CD8-positive, alpha-beta memory T cell (primary cell): ENCODE measurements around the gene TSPAN1. TPM values are rescaled to one million over a fixed set of nuclear protein-coding genes. Genes with fewer than 3 reads are reported as not detected.

ENCODE experiments used
- CTCF ChIA-PET: fragments of 350-600 bp; sonication (Branson Sonifier 250); formaldehyde crosslinking; loops from one replicate; lab custom pipeline; 2021; ENCODE audit warnings: antibody characterized with exemption; lab: Charles Lee
- POLR2A ChIA-PET: fragments of 350-600 bp; sonication (Branson Sonifier 250); formaldehyde crosslinking; loops from one replicate; lab custom pipeline; 2021; ENCODE audit warnings: antibody characterized with exemption; lab: Charles Lee
- DNase-seq, 5 donors: peaks; one replicate each; pipeline versions ENCODE4 v3.0.0 to v3.0.0-alpha.2; 2020 to 2022; ENCODE audit warnings: mixed read lengths in 1 of 5
- H3K27ac ChIP-seq: one replicate; pipeline ENCODE4 v1.7.0; 2013; ENCODE audit warnings: low read depth, mild to moderate bottlenecking, low read length, moderate library complexity
- H3K27me3 ChIP-seq: 2 replicates; pipeline ENCODE4 v1.7.0; 2013; ENCODE audit warnings: low read length, mild to moderate bottlenecking; ENCODE audit not compliant: insufficient read depth, poor library complexity, severe bottlenecking
- H3K36me3 ChIP-seq: 2 replicates; pipeline ENCODE4 v1.7.0; 2013; ENCODE audit warnings: mild to moderate bottlenecking, low read length, moderate library complexity; ENCODE audit not compliant: insufficient read depth
- H3K4me1 ChIP-seq: 2 replicates; pipeline ENCODE4 v1.7.0; 2013; ENCODE audit warnings: mild to moderate bottlenecking, low read length, moderate library complexity; ENCODE audit not compliant: insufficient read depth
- H3K4me3 ChIP-seq: 2 replicates; pipeline ENCODE4 v1.7.0; 2013; ENCODE audit warnings: mild to moderate bottlenecking, low read length
- H3K9me3 ChIP-seq: 2 replicates; pipeline ENCODE4 v1.7.0; 2013; ENCODE audit warnings: mild to moderate bottlenecking, low read length
- H3K27ac Mint-ChIP-seq, 8 donors: one replicate each; pipeline ENCODE4 v1.8.0; 2020 to 2021; ENCODE audit warnings: mixed read lengths in 8 of 8, mild to moderate bottlenecking in 6 of 8, inconsistent platforms in 3 of 8, moderate library complexity in 3 of 8
- H3K27me3 Mint-ChIP-seq, 2 donors: one replicate each; pipeline ENCODE4 v1.8.0; 2020 to 2021; ENCODE audit warnings: mixed read lengths in 2 of 2, mild to moderate bottlenecking in 1 of 2, moderate library complexity in 1 of 2
- H3K36me3 Mint-ChIP-seq, 3 donors: one replicate each; pipeline ENCODE4 v1.8.0; 2020 to 2021; ENCODE audit warnings: mixed read lengths in 3 of 3, inconsistent platforms in 1 of 3, mild to moderate bottlenecking in 1 of 3
- H3K4me1 Mint-ChIP-seq, 3 donors: one replicate each; pipeline ENCODE4 v1.8.0; 2020 to 2021; ENCODE audit warnings: mixed read lengths in 3 of 3, inconsistent platforms in 1 of 3, mild to moderate bottlenecking in 1 of 3
- H3K4me3 Mint-ChIP-seq, 7 donors: one replicate each; pipeline ENCODE4 v1.8.0; 2020 to 2021; ENCODE audit warnings: mixed read lengths in 7 of 7, mild to moderate bottlenecking in 6 of 7, moderate library complexity in 4 of 7, inconsistent platforms in 2 of 7
- H3K9me3 Mint-ChIP-seq, 5 donors: one replicate each; pipeline ENCODE4 v1.8.0; 2020 to 2022; ENCODE audit warnings: mixed read lengths in 5 of 5, mild to moderate bottlenecking in 3 of 5, moderate library complexity in 2 of 5, inconsistent platforms in 1 of 5
- polyA plus RNA-seq: library from polyadenylated mRNA; unstranded; fragments of 300-500 nt; fragmentation: Illumina TruSeq; gene quantifications from one replicate; pipeline ENCODE4 v1.2.3, GENCODE V29; 2021
- total RNA-seq, 2 experiments: library from RNA; stranded (reverse); gene quantifications; one replicate each; pipeline ENCODE4 v1.2.3, GENCODE V29; 2021

Gene TSPAN1, protein sequence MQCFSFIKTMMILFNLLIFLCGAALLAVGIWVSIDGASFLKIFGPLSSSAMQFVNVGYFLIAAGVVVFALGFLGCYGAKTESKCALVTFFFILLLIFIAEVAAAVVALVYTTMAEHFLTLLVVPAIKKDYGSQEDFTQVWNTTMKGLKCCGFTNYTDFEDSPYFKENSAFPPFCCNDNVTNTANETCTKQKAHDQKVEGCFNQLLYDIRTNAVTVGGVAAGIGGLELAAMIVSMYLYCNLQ
- total RNA-seq (not detected), polyA plus RNA-seq (not detected)

DNA sequence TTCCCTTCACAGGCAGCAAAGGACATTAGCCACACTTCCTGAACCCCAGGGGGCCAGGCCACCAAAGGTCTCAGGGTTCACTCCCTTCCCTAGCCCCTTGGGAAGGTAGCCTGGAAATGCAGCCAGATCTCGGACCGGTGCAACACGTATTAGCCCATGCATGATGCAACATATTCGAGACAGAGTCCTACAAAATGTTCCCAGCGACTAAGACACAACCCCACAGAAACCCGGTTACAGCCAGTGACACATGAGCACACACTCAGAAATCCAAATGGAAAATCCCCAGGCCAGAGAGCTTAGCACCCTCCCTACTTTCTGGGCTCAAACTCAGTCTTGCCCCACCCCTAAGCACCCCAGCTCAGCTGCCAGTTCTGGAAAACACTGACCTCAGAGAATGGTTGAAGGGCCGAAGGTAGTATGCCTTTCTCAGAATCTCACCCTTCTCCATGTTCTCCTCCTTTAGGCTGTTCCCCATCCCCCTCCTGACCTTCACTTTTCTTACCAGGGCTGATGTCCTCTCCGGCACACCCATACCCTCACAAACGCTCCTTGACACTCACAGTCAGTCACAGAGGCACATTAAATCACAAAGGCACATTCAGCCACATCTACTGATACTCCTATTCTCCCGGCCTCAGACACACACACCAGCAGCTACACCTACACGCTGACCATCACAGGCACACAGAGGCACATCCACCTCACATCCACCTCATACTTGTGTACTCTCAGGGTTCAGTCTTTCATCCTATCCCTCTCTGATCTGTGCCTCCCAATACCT is at the start of gene TSPAN1:
Gene TSPAN1, plus strand, starts transcription at position 640 of the 784 bp plus-strand sequence. CDS start 6,021 bp downstream, outside the sequence.
- Mint-ChIP-seq H3K36me3 (no peaks in the 10 kb centered on the region), H3K27ac (no peak within 1 kb of the TSS), H3K4me3 (no peak within 1 kb of the TSS), H3K27me3 (peaks cover 6 to 12% of the 10 kb centered on the region in 2 donors), H3K4me1 (no peaks in the 10 kb centered on the region), H3K9me3 (no peaks in the 10 kb centered on the region)
- no peak for DNase-seq
- no peaks in the 10 kb centered on the region for H3K27me3 ChIP-seq
- no peaks in the 10 kb centered on the region for H3K9me3 ChIP-seq
- ChIA-PET CTCF (interaction anchor here (1.4 to 2.4 kb wide), 2 partner anchors 137 to 141 kb away, joined by 3 to 7 read pairs; no protein-coding TSS in a partner anchor), POLR2A (no interaction called here)
- H3K36me3 ChIP-seq: no peaks in the 10 kb centered on the region
- H3K27ac ChIP-seq: no peak within 1 kb of the TSS
- H3K4me3 ChIP-seq: no peak within 1 kb of the TSS
- H3K4me1 ChIP-seq: no peaks in the 10 kb centered on the region

DNA sequence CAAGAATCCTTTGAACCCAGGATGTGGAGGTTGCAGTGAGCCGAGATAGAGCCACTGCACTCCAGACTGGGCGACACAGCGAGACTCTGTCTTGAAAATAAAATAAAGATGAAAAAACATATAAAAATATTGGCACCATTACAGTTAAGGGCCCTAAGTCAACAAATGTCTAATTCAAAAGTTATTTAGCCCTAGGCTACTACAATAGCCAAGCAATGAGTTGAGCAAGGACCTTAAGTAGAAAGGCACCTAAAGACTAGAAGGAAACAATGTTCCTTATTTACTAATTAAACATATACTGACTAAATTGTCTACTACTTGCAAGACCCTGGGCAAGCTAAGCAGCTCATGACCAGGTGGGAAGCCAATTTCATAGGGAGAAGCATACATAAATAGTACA is 46.5 kb upstream of the TSPAN1 start:
- ChIA-PET POLR2A (no interaction called here), CTCF (interaction anchor here (1.8 kb wide), 1 partner anchor 10 kb away, joined by 4 read pairs; no protein-coding TSS in a partner anchor)
- Histone ChIP-seq H3K27me3 (peaks cover 25% of the 10 kb centered on the region), H3K36me3 (no peaks in the 10 kb centered on the region), H3K4me3 (no peak overlapping the region), H3K9me3 (no peaks in the 10 kb centered on the region), H3K27ac (no peak overlapping the region), H3K4me1 (peaks cover 12% of the 10 kb centered on the region)
- no peak overlapping the region for H3K4me3 Mint-ChIP-seq
- H3K27me3 Mint-ChIP-seq: peaks cover 19 to 44% of the 10 kb centered on the region in 2 donors
- H3K27ac Mint-ChIP-seq: no peak overlapping the region
- no peaks in the 10 kb centered on the region for H3K9me3 Mint-ChIP-seq
- H3K36me3 Mint-ChIP-seq: peaks cover 0 to 11% (median 2%) of the 10 kb centered on the region in 3 donors
- DNase-seq: no peak
- H3K4me1 Mint-ChIP-seq: peaks cover 21 to 32% (median 28%) of the 10 kb centered on the region in 3 donors

DNA sequence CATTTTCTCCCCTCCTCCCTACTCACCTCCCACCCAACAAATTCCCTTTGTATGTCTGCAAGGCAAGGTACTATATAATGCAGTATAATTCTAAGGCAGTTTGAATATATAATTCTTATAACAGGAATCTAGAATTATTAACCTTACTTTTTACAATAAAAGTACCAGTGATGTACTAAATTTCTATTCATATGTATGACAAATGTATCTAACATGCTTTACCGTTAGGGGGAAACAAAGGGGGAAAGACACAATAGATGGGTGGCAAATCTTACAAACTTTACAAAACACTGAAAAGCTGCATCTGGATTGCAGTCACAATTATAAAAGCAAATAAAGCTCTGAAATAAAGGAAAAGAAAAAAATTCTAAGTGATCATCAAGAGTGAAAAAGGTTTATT is 44.8 kb upstream of the TSPAN1 start:
- Mint-ChIP-seq H3K4me3 (peak overlapping the region in 3 of 7 donors; percentile 25 to 49 (median 45)), H3K9me3 (no peaks in the 10 kb centered on the region), H3K27ac (no peak overlapping the region), H3K36me3 (peaks cover 0 to 11% (median 2%) of the 10 kb centered on the region in 3 donors), H3K27me3 (peaks cover 19 to 40% of the 10 kb centered on the region in 2 donors), H3K4me1 (peaks cover 27 to 40% (median 35%) of the 10 kb centered on the region in 3 donors)
- Histone ChIP-seq H3K9me3 (no peaks in the 10 kb centered on the region), H3K27ac (no peak overlapping the region), H3K27me3 (peaks cover 25% of the 10 kb centered on the region), H3K36me3 (no peaks in the 10 kb centered on the region), H3K4me1 (peaks cover 17% of the 10 kb centered on the region), H3K4me3 (no peak overlapping the region)
- no peak for DNase-seq
- POLR2A ChIA-PET: interaction anchor here (0.6 kb wide), 1 partner anchor 50 kb away, joined by 3 read pairs; no protein-coding TSS in a partner anchor
- CTCF ChIA-PET: interaction anchor here (1.3 to 1.7 kb wide), 2 partner anchors 22 to 94 kb away, joined by 3 read pairs; no protein-coding TSS in a partner anchor

DNA sequence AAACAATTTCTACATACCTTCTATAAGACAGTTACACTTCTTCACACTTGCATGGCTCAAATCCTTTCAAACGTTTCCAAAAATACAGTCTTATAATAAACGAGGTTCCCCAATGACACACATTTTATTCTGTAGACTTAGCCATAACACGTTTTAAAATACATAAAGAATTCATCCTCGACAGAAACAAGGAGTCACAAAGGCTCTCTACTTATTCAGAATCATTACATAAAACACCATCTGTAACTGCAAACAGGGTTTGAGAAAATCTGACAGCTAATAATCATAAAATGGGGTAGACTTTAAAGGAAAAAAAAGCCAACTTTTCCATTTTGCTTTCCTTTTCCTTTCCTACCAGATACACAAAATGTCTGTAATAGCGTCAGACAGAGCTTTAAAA is 44.3 kb upstream of the TSPAN1 start:
- H3K4me3 Mint-ChIP-seq: peak overlapping the region in 1 of 7 donors; percentile 49
- no peaks in the 10 kb centered on the region for H3K9me3 Mint-ChIP-seq
- no peak overlapping the region for H3K27ac Mint-ChIP-seq
- no peaks in the 10 kb centered on the region for H3K9me3 ChIP-seq
- peaks cover 17% of the 10 kb centered on the region for H3K4me1 ChIP-seq
- H3K36me3 ChIP-seq: no peaks in the 10 kb centered on the region
- H3K27me3 ChIP-seq: peaks cover 25% of the 10 kb centered on the region
- ChIA-PET POLR2A (interaction anchor here (0.6 kb wide), 1 partner anchor 50 kb away, joined by 3 read pairs; no protein-coding TSS in a partner anchor), CTCF (interaction anchor here (1.3 to 1.7 kb wide), 2 partner anchors 21 to 93 kb away, joined by 3 read pairs; no protein-coding TSS in a partner anchor)
- H3K36me3 Mint-ChIP-seq: peaks cover 0 to 11% (median 2%) of the 10 kb centered on the region in 3 donors
- H3K27me3 Mint-ChIP-seq: peaks cover 19 to 40% of the 10 kb centered on the region in 2 donors
- H3K4me1 Mint-ChIP-seq: peaks cover 27 to 40% (median 35%) of the 10 kb centered on the region in 3 donors
- DNase-seq: no peak
- no peak overlapping the region for H3K4me3 ChIP-seq
- no peak overlapping the region for H3K27ac ChIP-seq

DNA sequence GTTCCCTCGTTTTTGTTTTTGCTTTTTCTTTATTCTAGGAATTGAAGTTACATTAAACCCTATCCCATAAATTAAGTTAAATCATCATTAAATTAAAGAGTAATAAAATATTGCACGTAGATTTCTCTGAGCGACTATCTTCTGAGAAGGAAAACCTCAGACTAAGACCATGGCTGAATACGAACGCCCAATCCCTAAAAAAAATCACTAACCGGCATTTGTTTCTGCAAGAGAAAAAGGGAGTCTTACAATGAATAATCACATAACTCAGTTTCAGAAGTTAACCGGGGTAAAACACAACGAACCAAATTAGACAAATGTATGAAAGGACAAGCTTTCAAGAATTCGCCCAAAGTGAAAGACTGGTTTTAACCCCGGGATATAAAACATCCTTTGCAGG is 43.8 kb upstream of the TSPAN1 start:
- Histone ChIP-seq H3K27me3 (peaks cover 25% of the 10 kb centered on the region), H3K4me3 (no peak overlapping the region), H3K36me3 (no peaks in the 10 kb centered on the region), H3K27ac (no peak overlapping the region), H3K4me1 (peaks cover 17% of the 10 kb centered on the region), H3K9me3 (no peaks in the 10 kb centered on the region)
- Mint-ChIP-seq H3K9me3 (no peaks in the 10 kb centered on the region), H3K4me1 (peaks cover 27 to 40% (median 35%) of the 10 kb centered on the region in 3 donors), H3K36me3 (peaks cover 0 to 11% (median 2%) of the 10 kb centered on the region in 3 donors), H3K27me3 (peaks cover 16 to 40% of the 10 kb centered on the region in 2 donors), H3K27ac (peak overlapping the region in 3 of 8 donors; percentile 79 to 99 (median 94)), H3K4me3 (peak overlapping the region; percentile 94 to 100 (median 99))
- DNase-seq: no peak
- CTCF ChIA-PET: interaction anchor here (1.3 to 1.7 kb wide), 3 partner anchors 21 to 93 kb away, joined by 3 read pairs; no protein-coding TSS in a partner anchor
- POLR2A ChIA-PET: no interaction called here

DNA sequence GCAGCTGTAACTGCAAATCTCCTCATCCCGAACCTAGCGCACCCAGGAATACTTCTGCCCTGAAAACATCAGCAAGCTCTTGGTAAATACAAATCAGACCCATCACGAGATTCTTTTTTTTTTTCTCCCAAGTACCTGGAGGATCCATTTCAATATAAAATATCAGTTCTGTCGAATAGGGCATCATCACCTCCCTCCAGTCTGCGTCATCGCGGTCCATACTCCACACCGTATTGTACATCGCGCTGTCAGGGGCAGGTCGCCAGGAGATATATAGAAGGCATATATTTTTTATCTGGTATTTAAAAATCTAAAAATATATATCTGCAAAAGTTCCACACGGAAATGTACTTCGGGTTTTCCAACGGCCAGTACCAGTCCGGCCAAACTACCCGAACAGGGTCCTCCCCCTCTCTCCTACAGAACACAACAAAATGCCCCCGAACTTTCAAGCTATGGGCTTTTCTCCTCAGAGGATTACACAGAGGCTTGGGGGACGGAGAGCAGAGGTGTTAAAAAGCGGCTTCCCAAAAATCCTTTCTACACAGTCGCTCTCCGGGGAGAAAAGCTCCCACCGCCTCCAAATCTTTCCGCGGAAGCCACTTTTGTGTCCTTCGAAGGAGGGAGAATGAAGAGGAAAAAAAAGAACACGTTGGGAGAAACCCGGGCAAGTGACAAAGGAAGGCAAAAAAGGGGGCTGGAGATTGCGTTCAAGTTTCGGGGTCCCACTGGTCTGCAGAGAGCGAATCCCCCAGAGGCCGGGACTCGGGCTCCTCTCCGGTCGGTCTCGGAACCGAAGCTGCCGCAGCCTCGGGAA is 43.0 kb upstream of the TSPAN1 start:
- POLR2A ChIA-PET: no interaction called here
- H3K27me3 Mint-ChIP-seq: peaks cover 16 to 40% of the 10 kb centered on the region in 2 donors

More for the DNA sequence above, 43.0 kb upstream of the TSPAN1 start:
- Histone ChIP-seq H3K9me3 (no peaks in the 10 kb centered on the region), H3K27ac (peak overlapping the region; percentile 90), H3K4me1 (peaks cover 17% of the 10 kb centered on the region), H3K27me3 (peaks cover 25% of the 10 kb centered on the region), H3K4me3 (peak overlapping the region; percentile 81), H3K36me3 (no peaks in the 10 kb centered on the region)
- peak overlapping the region; percentile 94 to 100 (median 99) for H3K4me3 Mint-ChIP-seq
- peak overlapping the region; percentile 59 to 100 (median 98) for H3K27ac Mint-ChIP-seq
- CTCF ChIA-PET: interaction anchor here (1.1 to 1.7 kb wide), 4 partner anchors 8 to 97 kb away, joined by 3 to 5 read pairs (median 3); no protein-coding TSS in a partner anchor
- peaks cover 27 to 40% (median 35%) of the 10 kb centered on the region in 3 donors for H3K4me1 Mint-ChIP-seq
- no peaks in the 10 kb centered on the region for H3K9me3 Mint-ChIP-seq
- peaks cover 0 to 11% (median 2%) of the 10 kb centered on the region in 3 donors for H3K36me3 Mint-ChIP-seq
- DNase-seq: peak; percentile 7 to 48 (median 28)
